Stimulated activated CD8-positive, alpha-beta memory T cell treated with anti-CD3 and anti-CD28 coated beads, Interleukin-12 subunit alpha, Interleukin-12 subunit beta, amount 100 ng/mL, for 4 hours (primary cell): ENCODE measurements around the gene RECQL.
A peak's percentile ranks its signal among the peaks of the same experiment; 100 is the strongest.
"Not testable (repeated sequence)": the region's sequence is repeated elsewhere in the genome, so short reads cannot be mapped to it uniquely, and the experiment has no call there.

Source experiments
- DNase-seq: peaks from one replicate; pipeline ENCODE4 v3.0.0-alpha.2; 2020; ENCODE audit warnings: low read depth

RECQL gene

DNA sequence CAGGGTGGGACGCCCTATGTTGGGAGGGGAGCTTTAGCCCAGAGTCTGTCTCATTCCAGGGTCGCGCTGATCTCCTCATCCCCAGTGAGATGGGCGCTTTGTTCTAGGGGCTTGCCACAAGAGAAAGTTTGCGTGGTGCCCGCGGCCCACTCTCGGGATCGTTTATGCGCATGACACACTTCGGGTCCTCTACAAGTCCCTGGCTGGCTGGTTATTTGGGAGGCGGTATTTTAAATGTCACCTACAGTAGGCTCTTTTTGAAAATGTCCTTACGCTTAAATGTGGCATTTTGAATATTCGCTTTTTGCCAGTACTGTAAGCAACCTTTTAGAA, 695 bp upstream of the RECQL start:
- DNase-seq: peak; percentile 13

DNA sequence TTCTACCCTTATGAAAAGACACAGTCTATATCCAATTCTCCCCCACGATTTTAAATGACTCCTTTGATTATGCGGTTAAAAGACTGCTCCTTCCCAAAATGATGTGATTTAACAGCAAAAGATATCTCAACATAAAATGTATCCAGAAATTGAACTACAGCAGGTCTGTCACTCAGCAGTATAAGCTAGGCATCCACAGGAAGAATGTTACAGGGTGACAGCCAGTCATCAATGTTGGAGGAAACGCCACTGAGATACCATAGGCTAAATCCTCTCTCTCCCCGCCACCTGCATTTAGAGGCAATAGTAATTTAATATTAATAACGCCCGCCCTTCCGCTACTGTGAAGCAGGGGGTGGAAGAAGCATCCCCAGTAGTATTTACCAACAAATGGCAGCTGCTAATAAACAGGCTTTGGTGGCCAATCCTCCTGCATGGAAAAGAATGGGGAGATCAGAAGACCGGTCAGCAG, 613 bp downstream of the RECQL start:
- no peak for DNase-seq

DNA sequence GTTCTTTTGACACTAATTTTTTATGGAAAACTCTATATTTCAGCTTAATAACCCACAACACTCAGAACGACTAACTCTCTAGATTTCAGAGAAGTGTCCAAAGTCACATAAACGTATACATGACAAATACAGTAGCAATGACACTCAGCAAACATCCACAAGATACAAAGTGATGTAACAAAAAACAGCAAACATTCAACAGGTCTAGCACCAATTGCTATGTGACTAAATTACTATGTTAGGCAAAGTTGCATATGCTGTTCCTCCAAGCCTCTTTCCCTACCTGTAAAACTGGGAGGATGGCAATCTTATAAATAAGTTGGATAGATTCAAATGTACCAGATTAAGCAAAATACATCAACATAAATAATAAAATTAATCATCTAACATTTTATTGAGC, 1.7 kb downstream of the RECQL start:
- DNase-seq: no peak

DNA sequence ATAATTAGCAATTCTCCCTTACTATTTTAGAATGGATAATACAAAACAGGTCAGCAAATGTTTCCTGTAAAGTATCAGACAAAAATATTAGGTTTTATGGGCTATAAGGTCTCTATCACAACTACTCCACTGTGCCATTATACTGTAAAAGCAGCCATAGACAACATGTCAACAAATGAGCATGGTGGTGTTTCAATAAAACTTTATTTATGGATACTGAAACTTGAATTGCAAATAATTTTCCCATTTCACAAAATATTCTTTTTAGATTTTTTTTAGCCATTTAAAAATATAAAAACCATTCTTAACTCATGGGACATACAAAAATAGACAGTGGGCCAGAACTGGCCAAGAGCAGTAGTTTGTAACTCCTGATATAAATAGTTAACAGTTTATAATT, 15.4 kb downstream of the RECQL start:
- no peak for DNase-seq

DNA sequence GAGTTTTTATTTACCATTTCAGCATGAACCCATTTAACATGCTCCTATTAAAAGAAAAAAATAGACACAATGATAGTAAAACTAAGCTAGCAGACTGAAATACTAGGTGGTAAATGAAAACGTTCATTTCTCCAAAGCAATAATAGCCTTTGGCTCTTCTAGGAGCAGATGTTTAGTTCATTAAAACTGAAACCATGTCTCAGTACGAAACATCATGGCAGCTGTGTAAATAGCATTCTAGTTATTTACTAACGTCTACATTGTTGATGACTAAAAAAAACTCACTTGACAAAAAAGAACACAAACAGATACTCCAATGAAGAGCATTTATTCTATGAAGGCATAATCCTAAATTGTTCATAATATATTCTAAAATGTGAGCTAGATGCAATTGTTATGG, 17.9 kb downstream of the RECQL start:
- no peak for DNase-seq

DNA sequence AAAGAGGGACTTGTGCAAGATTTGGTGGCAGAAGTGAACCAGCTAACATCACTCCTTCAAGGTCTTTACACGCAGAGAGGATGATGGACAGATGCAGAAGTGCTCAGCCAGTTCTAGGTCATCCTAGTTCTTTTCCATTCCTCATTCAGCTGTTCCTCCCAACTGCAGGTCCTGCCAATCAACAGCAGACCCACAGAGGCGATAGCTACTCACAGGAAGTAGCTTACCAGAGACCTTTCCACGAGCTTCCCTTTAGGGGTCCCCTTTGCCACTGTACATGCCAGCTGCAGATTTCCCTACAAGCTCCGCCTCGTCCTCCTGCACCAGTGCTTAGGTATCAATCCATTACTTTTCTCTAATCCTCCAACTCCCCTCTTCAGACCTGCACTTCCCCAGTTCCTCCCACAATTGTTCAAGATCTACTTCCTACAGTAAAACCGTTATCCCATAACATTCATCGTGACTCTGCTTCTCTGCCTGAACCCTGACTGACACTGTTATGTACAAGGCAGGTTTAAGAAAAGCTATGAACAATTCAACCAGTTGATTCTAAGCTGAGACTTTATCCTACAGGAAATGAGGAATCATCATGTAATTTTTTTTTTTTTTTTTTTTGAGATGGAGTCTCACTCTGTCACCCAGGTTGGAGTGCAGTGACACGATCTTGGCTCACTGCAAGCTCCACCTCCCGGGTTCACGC, 22.5 kb downstream of the RECQL start:
- no peak for DNase-seq

DNA sequence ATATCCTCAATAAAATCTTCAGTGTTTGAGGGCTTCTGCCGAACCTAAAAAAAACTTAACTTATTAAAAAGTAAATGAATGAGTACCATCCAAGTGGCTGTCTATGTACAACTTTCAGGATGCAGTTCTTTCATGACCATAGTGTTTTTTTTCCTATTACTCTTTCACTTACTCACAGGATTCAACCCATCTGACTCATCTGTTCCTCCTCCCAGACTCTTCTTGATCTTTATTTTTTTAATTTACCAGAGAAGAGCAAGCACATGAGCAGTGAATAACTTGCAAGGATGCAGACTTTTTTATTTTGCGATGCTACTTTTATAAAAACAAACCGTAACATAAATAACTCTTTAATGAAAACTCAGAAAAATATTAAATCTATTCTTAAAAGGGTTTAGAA, 24.5 kb downstream of the RECQL start:
- no peak for DNase-seq

DNA sequence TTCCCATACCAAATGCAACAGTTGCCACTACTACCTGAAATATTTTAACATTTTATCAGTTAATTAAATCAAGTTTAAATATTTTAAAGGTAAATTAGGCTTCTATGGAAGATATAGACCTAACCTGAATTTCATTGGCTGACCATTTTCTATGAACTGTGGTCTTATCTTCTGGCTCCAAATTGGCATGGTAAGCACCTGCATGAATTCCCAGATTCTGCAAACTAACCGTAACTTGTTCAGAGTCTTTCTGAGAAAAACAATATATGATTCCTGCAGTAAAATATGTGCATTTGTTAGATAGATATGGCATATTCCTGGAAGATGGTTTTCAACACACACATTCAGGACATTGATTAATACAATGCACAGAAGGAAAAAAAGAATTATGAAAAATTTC, 25.9 kb downstream of the RECQL start:
- no peak for DNase-seq

DNA sequence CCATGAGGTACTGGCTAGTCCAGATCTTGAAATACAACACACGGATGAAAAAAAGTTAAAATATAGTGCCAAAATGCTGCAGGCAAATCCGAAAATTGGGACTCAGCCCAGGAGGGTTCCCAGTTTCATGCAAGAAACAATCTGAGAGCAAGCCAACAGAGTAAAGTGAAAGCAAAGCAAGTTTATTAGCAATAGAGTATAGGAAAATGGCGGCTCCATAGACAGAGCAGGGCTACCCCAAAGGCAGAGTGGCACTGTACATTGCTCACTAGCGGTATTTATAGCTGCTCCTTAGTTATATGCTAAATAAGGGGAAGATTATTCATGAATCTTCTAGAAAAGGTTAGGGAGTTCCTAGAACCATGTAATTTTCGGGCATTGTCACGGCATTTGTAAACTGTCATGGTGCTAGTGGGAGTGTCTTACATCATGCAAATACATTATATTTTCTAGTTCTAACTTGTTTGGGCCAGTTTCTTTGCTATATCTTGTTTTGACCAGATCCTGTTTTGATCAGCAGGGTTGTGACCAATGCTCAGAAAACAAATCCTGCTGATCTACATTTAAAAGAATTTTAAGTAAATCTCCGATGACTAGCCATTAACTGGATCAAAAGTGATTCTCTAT, 29.1 kb downstream of the RECQL start:
- DNase-seq: no peak

DNA sequence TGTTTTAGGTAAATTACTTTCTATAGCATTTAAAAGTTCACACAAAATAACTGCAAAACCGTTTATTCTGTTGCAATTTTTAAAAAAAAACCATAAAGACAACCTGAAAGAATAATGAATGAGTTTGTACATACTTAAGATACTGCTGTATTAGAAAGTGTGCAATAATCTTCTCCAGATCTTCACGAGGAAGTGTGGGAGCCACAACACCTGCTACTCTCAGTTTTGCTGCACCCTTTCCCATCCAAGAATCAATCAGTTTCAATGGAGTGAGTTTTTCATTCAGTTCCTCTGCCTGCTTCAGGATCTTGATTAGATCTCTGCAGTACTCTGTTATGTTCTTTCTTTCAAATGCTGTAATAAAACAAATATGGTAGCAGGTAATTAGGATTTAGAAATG, 30.1 kb downstream of the RECQL start:
- no peak for DNase-seq

DNA sequence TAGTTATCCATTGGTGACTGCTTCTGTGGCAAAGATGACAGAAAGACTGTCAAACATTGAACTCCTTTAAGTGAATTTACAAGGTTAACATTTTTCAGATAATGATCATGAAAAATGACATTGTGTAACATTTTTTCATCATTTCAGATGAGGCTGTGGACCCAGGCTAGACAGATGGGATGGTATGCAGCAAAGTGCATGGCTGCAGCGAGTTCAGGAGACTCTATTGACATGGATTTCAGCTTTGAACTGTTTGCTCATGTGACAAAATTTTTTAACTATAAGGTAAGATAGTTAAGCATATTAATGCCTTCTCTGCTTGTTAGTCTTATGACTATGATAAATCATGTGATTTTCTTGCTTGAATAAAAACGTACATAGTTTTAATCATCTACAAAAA, 34.1 kb downstream of the RECQL start:
- DNase-seq: not testable (repeated sequence)

DNA sequence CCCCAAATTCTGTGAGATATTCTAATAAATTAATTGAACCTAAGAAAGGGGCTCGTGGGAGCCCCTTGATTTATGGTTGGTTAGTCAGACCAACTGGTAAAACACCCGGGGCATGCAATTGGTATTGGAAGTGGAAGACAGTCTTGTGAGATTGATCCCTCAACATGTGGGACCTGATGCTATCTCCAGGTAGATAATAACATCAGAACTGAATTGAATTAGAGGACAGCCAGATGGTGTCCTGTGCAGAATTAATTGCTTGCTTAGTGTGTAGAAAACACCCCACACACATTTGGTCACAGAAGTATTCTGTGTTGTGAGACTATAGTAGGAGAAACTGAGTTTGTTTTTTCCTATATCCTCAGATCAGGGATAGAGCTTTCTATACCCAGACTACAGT, 42.0 kb downstream of the RECQL start:
- no peak for DNase-seq

DNA sequence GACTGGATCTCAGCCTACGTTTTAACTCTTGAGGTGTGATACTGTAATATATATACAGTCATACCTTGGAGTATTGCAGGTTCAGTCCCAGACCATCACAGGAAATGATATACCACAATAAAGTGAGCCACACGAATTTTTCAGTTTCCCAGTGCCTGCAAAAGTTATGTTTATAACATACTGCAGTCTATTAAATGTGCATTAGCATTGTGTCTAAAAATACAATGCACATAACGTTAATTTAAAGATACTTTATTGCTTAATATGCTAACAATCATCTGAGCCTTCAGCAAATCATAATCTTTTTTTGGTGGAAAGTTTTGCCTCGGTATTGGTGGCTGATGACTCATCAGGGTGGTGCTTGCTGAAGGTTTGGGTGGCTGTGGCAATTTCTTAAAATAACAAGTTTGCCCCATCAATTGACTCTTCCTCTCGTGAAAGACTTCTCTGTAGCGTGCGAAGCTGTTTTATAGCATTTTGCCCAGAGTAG, 45.1 kb downstream of the RECQL start:
- no peak for DNase-seq

DNA sequence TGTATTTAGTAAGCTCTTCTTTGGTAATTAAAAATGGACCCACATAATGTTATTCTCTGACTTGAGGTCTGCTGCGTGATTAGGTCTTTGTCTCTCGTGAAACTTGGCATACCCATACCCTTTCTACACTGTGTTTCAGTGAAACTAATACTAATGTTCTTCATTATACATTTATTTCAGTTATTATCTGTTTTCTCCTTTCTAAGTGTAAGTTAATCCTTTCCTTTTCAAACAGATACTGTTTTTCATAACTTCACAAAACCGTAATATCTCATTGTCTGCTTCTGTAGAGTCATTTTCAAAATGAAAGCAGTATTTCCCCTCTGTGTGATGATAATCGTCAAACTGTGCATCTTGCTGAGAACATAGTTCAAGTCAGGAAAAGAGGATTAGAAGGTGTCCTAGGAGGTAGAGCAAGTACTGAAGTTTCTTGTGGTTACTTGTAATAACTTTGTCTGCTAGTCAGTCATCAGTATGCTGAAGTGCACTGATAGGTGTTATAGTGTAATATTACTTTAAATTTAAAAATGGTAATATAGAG, 48.1 kb downstream of the RECQL start:
- DNase-seq: no peak

DNA sequence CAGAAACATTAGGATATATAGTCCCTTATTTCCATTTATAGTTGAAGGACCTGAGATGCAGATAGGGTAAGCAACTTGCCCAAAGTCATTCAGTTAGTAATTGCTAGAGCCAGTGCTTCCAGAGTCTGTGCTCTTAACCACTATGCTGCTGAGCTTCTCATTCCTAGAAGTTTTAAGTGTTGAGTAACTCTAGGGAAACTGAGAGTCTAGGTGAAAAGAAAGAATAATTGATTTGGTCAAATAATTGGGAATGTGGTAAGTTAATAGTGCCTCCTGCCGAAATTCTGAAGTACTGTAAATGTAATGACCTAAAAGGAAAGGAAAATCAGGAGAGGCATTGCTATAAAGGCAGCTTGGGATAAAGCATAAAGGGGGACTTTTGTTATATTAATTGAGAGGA, 49.9 kb downstream of the RECQL start:
- no peak for DNase-seq

DNA sequence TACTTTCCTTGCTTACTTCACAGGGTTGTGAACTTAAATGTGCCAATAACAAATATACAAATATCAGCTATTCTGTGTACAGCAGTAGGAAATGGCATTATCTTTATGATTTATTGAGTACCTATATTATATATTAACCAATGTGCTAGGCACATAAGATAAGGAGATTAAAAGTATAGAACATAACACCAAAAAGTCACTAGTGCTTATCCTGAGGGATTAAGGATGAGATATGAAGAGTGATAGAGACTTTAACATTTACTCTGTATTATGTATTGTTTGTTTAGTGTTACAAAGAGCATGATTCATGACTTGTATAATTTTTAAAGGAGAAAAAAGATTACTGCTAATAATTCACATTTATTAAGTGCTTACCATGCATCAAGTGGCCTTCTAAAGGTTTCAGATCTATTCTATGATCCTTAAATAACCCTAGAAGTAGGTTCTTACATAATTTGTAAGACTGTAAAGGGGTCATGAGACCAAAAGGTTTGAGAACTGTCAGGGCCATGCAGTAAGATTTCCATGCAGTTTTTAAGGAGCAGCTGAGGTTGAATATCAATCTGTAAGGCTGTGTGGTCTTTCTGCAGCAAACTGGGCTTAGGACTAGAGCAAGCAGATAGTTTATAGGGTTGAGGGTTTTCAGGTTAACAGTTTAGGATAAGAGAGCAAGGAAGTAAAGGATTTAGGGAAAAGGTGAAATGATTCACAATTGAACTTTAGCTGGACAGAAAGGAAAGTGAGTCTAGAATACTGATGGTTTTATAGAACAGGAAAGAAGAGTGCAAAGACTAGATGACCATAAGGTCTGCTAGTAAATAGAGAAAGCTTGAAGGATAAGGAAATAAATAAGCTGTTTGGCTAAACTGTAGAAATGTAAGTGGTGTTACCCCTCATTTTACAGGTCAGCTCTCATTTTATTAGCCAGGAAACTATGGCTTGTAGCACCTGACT, 57.0 kb downstream of the RECQL start:
- no peak for DNase-seq

DNA sequence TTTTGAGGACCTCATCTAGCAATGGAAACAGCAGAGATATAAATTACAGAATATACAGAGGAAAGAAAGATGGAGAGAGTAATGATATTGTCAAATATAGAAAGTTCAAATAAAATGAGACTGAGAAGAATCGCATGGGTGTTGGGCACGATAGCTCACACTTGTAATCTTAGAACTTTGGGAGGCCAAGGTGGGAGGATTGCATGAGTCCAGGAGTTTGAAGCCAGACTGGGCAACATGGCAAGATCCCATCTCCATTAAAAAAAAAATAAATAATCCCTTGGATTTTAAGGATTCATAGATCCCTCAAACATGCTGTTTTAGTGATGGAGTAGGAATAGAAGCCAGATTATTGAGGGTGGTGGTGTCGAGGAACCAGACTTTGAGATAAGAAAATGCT, 62.1 kb downstream of the RECQL start:
- DNase-seq: no peak

DNA sequence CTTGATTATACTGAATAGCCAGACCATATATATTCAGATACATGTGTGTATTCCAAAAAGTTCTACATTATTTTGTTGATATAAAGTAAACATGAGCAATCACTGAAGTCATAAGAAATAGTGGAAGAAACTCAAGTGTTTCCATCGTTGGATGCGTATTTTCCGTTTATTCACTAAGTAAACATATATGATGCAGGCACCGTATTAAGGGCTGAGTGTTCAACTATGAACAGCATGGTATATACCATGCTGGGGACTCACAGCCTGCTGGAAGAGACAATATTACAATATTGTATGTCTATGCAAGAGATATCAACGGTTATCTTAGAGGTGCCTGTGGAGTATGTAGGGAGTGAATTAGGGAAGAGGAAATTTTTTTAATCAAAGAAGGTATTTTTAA, 62.8 kb downstream of the RECQL start:
- no peak for DNase-seq

DNA sequence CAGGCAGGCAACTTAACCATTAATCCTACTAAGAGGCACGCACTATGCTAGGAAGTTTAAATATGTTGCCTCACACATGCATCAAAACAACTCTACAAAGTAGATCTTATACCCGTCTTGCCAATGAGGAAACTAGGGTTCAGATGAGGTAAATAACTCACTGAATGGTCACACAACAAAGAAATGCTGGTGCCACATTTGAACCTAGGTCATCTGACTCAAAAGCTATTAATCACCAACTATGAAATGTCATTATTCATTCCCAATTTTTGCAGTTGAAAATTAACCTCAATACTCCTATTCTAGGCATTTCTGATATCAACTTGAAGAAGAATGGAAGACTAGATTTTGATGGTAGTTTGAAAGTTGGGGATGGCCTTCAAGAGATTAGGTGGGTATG, 66.7 kb downstream of the RECQL start:
- no peak for DNase-seq

DNA sequence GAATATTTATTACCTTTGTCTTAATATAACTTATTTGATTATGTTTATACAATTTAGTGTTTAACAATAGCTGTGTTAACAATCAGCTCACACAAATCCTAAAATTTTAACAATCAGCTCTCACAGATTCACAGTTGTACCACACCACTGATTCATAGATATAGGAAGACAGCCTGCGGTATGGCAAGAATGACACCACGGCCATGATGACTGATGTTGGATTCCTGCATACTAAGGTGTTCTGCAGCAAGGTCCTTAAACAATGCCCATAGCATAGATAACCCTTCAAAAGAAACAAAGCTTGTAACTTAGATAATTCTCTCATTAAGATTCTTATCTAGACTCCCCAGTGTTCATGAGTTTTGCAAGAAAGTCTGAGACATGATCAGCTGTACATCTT, 67.9 kb downstream of the RECQL start:
- no peak for DNase-seq

DNA sequence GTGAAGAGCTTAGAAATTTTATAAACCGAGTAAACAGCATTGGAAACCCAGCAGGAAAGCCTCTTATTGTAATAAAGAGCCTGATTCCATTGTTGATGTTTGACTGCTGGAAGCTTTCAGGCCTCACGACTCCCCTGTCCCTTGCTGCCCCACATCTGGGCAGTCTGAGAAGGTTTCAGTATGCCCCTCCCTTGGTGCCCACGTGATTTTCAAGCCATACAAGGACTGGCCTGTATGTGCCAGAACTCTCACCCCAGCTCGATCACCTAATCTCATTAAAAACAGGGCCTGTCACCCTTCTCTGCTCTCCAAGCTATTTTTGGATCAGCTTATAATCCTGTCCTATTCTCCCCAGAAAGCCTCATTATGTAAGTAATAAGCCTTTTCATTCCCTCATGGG, 71.4 kb downstream of the RECQL start:
- DNase-seq: no peak

DNA sequence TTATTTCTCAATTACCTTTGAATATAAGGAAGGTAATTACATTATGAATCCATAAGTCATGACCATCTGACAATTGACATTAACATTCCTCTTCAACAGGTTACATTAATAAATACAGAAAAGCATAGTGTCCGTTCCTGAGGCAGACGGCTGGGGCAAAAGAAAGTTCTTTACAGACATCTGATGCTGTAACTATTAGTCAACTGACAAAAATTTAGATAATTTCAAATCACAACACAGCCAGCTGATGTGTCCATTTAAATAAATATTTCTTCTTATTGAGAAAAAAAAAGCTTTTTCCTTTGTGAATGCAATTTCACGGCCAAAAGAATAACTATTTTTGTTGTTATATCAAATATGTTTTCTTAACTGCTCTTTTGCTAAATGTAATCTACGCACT, 73.2 kb downstream of the RECQL start:
- no peak for DNase-seq
